GM19240 (cell line): ENCODE measurements around the gene CIB2.
"Not testable (repeated sequence)": the region's sequence is repeated elsewhere in the genome, so short reads cannot be mapped to it uniquely, and the experiment has no call there.

Source experiments
- DNase-seq: peaks from one replicate; pipeline ENCODE4 v3.0.0; 2011; ENCODE audit warnings: low spot score; ENCODE audit not compliant: insufficient read length

Gene CIB2

DNA sequence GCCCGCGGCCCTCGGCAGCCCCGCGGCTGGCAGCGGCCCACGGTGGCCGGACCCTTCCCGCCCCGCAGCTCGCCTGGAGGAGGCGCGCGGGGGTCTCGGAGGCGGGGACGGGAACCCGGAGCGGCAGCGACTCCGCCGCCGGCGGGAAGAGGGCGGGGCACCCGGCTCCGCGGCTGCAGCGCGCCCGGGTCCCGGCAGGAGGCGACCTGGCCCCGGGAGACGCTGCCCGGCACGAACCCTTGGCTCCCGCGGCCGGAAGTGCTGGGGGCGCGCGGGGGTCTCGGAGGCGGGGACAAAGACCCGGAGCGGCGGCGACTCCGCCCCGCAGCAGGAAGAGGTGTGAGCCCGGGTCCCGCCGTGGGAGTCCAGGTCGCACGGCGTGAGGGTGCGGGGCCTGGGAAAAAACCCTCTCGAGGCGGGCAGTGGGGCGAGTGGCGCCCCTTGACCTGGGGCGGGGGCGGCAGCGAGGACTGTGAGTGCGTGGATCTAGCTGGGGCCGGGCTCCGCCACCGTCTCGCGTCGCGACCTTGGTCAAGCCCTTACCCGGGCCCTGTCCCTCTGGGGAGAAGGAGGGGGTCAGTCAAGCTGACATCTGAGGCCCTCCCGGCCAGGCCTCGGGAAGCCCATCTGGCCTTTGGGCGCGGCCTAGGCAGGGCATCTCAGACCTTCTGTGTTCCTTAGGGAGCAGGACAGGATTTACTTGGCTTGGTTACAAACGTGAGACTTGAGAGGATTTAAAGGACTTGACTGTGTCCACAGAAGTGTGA, at the start of gene CIB2:
CIB2 (minus strand) TSS at position 151 of the 767 bp plus-strand sequence. CDS start 230 bp downstream, outside the sequence.
- peak; percentile 76 for DNase-seq

DNA sequence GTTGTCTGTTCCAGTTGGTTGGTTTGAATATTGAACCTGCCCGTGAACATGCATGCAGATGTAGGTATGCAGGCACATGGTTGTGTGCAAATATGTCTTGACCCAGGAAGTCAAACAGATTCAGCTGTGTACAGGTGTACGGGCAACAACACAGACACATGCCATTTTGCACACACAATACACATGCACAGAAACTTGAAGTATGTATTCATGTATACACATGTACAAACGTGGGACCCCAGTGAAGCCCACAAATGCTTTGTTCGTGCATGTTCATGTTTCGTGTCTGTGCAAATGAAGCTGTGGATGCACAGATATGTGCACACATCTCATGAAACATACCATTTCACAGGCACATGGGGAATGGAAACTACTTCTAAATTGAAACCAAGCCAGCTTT, 48.7 kb upstream of the CIB2 start:
- DNase-seq, result no peak

DNA sequence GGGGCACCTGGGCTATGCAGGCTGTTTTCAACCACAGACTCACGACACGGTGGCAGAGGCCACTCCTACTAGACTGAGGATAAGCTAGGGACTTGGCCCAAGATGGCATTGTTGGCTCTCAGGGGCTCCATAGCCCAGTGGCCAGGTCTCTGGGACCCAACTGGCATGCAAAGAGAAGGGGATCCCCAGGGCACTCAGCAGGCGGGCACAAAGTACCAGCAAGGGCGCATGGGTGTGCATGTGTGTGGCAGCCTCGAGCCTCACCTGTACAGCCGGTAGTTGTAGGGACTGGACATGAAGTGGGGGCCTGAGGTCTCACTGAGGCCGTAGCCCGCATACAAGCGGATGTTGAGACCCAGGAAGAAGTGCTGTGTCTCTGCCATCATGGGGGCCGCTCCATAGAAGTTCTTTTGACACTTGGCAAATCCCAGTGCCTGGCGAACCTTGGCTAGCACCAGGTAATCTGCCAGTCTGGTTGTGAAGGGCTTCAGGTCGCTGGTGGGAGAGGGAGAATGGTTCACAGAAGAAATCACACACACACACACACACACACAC, 48.1 kb upstream of the CIB2 start:
- no peak for DNase-seq

DNA sequence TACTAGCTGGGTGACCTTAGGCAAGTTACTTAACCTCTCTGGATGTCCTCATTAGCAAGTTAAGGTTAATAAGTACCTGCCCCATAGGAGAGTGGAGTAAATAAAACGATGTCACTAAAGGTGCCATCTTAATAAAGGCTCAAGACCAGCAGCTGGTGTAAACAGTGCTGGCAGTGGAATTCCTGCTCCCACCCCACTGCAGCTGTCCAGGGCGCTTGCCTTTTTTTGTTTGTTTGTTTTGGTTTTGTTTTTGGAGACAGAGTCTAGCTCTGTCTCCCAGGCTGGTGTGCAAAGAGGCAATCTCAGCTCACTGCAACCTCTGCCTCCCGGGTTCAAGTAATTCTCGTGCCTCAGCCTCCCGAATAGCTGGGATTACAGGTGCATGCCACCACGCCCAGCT, 46.8 kb upstream of the CIB2 start:
- no peak for DNase-seq

DNA sequence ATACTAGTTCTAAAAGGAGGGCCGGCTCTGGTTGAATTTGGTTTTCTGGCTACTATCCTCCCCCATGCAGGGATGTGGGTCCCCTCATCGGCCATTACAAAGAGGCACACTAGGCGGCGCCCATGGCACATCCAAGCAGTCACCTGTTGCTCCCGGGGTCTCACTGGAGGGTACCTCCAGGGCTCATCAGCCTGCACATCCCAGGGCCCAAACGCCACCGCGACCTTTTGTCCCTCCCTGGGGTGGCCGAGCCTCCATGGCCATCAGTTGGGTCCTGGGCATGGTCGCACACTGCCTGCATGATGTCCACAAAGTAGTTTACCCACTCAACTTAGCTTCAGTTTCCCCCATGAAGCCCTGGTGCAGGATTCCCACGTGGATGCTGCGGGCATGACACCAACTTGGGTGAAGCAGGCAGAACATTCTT, 46.2 kb upstream of the CIB2 start:
- DNase-seq, result no peak

DNA sequence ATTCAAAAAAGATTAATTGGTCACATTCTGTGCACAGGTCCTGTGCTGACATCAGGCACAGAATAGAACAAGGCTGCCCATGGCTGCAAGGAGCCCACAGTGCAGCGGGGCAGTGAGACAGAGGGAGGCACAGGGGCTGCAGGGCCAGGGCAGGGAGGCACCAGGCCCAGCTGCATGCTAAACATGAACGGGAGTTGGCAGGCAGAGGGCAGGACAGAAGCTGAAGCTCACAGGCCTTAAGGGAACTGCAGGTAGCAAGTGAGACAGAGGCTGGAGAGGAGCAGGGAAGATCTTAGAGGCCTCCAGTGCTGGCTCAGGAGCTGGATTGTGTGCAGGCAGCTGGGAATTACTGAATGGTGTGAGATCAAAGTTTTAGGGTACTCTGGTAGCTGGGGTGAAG, 44.1 kb upstream of the CIB2 start:
- DNase-seq, result no peak

DNA sequence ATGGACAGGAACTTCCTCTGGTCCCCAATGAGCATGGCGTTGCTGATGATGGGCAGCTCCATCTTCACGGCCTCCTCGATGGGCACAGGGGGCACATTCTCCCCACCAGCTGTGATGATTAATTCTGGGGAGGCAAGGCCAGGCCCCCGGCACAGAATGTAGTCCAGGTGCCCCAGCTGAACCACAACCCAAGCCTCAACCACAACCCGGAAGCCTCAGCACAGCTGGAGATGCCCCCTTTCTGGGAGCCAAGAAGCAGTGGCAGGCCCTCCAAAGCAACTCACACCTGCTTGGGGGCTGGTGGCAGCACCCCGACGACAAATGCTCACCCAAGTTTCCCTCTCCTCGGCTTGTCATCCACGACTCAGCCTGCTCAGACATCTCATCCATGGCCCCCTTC, 43.2 kb upstream of the CIB2 start:
- DNase-seq, result no peak

DNA sequence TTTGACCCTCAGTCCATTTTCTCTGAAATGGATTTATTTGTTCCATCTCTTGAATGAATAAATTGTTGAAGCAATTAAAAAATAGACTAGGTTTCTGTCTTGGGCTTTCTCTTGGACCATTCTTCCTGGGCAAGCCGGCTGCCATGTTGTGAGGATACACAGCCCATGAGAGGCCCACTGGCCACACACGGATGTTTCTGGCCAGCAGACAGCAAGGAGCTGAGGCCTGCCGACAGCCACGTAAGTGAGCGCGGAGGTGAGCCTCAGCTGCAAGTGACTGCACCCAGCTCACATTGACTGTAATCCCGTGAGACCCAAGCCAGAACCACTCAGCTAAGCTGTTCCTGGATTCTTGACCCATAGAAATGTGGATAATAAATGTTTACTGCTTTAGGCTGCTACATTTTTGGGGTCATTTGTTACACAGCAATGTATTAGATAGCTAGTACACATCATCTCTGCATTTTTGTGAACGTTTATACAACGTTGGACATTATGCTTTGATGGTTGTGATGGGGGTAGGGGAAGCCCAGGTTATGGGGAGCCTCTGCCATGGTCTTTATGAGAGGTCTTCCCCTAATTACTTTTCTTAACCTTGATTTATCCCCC, 40.7 kb upstream of the CIB2 start:
- DNase-seq, result no peak

DNA sequence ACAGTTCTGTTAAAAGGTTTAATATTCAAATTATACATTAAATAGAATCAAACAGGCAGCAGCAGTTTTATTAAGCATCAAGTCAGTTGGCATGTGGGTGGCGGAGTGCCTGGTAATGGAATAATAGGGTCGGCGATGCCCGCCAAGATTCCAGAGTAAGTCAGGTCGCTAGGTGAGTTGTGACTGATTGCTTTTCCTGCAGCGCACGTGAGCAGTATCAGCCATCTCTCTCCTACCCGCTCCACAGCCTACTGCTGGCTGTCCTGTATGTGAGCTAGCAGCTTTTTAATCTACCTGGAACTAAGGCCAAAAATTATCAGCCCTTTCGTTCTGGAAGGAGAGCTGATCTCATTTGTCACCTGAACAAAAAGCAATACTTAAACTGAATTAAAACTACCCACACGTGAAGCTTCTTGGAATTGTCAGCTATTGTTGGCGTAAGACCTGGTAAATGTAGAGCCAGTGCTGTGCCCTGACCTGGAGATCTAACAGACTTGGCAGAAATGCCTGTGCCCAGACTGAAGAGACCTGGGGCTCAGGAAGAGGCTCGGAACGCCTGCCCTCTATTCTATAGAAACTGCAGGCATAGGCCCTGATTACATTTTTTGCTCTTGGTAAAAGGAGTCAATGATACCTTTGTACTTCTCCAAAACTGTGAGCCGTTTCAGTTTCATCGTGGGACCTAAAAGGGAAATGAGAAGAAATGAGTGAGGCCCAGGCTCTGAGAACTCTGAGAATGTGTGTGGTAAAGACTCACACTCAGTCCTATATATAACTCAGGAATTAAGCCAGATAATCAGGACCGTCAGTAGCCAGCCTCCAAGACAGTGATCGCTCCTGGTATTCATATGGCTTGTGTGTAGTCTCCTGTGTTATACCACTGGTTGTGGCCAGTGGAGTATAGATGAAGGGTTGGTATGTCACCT, 39.9 kb upstream of the CIB2 start:
- no peak for DNase-seq

DNA sequence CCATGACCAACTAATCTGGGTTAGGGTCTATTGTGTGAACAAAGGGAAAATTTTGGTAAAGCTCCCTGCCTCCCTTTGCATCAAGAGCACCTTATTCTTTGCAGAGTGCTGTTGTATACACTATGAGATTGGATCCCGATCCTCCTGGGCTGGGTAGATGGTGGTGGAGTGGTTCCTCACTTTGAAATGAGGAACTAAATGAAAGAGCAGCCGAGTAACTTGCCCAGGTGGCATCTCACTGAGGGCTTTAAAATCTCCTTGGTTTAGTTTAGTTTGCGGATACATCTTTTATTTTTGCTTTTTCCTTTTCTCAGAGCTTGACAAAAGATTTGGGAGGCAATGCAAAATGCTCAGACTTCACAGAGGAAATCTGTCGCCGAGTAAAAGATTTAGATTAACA, 37.4 kb upstream of the CIB2 start:
- DNase-seq, result no peak

DNA sequence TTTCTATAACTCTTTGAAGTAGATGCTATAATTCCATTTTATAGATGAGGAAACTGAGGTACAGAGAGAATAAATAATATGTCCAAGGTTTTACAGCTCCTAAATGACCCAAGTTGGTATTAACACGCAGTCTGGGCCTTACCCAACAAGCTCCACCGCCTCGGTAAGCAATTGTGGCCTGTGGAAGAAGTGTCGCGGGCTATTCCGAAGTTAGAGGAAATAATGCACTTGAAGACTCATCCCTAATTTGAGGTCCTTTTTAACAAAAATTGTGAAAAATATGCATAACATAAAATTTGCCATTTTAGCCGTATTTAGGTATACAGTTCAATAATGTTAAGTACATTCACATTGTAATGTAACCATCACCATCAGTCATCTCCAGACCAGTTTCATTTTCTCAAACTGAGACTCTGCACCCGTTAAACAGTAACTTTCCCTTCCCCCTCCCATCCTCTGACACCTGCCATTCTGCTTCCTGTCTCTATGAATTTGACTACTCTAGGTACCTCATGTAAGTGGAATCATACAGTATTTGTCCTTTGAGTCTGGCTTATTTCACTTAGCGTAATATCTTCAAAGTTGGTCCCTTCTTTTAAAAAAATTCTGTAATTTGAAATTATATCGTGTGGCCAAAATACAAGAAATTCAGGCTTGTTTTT, 36.1 kb upstream of the CIB2 start:
- no peak for DNase-seq

DNA sequence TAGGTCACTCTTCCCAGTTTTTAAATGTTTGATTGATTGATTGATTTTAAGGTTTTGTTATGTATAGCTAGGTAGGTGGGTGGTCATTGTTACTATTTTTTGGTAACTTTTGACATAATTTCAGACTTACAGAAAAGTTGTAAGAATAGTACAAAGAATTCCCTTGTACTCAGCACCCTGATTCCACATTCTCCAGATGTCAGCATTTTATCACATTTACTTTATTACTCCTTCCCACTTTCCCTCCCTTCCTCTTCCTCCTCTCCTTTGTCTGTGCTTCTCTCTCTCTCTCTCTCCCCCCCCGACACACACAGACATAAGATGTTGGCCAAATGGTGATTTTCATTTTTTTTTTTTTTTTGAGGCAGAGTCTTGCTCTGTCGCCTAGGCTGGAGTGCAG, 32.8 kb upstream of the CIB2 start:
- no peak for DNase-seq

DNA sequence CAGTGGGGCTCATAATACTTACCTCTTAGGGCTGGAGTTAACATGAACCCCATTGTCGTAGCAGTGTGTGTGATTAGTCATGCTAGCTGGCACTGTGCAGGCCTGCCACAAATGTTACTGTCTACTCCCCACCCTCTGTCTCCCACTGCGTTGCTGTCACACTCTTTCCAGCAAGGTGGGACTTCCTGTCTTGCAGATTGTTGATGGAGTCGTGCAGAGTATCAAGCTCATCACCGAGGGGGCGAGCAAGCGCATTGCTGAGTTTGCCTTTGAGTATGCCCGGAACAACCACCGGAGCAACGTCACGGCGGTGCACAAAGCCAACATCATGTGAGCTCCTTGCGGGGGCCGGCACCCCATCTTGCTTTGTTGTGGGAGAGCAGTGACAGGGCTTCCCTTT, 30.8 kb upstream of the CIB2 start:
- DNase-seq, result no peak

DNA sequence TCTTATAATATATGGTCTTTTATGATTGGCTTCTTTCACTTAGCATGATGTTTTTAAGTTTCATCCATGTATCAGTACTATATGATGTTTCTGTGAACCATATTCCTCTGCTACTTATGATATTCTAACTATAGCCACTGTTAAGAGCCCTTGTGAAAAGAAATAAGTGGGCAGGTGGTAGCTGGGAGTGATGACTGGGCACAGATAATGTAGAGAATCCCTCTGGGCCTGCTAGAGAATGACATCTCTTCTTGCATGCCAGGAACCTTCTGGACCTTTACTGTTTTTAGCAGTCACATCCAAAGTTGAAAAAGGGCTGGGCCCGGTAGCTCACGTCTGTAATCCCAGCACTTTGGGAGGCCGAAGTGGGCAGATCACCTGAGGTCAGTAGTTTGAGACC, 28.1 kb upstream of the CIB2 start:
- DNase-seq, result no peak

DNA sequence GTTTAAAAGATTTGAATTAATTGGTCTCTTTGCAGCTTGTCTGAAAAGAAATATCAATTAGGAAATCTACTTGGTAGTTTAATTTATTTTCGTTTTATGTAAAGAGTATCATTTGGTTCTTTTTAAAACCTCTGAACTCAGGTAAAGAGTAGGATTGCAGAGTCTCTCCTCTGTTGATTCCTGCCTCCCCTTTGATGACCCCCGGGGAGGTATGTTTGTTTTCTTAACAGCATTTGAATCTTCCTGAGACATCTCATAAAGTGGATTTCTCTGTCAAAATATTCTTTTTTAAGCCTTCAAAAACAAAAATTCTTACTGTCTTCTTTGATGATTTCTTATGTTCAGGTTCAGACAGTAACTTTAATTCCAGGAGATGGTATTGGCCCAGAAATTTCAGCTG, 26.0 kb upstream of the CIB2 start:
- DNase-seq, result no peak

DNA sequence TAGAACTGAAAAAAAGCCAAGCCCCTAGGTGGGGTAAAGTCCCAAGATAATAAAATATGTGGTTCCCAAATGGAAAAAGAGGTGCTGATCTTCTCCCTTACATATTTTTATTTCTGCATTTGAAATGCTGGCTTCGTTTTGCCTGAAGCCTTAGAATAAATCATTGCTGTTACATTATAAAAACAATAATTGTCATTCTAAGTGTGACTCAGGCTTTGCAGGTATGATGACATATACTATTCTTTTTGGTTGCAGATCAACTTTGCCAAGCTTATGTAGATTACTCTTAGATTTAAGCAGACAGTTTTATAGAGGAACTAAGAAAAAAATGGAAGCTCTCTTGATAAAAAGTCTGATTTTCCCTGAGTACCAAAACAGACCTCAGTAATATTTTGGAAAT, 25.4 kb upstream of the CIB2 start:
- DNase-seq, result no peak

DNA sequence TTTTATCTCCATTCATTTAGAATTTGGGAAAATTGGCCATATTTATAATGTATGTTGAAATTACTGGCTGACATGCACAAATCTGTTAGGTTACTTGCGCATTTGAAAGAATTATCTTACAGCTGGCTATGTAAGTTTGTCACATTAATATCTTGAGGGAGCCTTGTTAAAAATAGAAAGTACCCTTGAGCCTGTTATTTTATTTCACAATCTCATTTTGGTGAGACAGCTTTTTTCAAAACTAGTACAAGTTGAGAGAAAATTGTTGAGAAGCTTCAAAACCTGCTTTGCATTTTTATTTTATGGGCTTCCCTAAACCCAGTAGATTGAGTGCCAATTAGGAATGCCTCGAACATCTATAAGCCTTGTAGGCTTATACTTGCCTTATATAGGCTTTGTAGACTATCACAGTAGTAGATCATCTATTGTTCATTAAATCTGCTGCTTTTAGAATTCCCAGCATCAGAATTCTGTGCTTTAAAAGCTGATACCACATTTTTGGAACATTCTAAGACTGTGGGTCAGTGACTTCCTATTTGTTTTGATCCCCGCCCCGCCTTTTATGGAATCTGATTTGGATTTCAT, 24.2 kb upstream of the CIB2 start:
- DNase-seq, result no peak

DNA sequence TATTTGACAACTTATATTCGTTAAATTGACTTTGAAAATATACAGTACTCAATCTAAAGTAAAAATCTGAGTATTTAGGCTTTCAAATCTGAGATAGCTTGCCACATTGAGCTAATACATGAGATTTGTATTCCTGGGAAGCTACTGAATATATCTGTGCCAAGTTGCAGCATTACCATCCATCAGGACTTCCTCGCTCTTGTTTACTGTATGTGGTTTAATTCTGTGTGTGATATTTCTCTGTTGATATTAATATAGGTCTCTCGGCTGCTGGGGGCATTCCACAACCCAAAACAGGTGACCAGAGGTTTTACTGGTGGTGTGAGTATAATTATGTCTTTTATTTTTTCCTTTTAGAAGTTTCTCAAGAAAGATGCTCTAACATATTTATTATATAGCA, 23.7 kb upstream of the CIB2 start:
- DNase-seq, result no peak

DNA sequence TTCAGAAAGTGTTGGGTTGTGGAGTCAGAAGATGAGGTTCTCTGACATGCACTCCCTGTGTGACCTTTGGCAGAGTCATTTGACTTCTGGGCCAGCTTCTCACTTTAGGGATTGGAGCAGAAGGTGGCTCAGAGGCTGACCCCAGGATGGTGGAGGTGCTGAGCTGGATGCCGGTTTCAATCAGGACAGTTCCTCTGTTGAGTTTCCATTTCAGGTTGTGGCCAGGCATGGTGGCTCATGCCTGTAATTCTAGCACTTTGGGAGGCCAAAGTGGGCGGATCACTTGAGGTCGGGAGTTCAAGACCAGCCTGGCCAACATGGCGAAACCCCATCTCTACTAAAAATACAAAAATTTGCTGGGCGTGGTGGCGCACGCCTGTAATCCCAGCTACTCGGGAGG, 19.8 kb upstream of the CIB2 start:
- not testable (repeated sequence) for DNase-seq

DNA sequence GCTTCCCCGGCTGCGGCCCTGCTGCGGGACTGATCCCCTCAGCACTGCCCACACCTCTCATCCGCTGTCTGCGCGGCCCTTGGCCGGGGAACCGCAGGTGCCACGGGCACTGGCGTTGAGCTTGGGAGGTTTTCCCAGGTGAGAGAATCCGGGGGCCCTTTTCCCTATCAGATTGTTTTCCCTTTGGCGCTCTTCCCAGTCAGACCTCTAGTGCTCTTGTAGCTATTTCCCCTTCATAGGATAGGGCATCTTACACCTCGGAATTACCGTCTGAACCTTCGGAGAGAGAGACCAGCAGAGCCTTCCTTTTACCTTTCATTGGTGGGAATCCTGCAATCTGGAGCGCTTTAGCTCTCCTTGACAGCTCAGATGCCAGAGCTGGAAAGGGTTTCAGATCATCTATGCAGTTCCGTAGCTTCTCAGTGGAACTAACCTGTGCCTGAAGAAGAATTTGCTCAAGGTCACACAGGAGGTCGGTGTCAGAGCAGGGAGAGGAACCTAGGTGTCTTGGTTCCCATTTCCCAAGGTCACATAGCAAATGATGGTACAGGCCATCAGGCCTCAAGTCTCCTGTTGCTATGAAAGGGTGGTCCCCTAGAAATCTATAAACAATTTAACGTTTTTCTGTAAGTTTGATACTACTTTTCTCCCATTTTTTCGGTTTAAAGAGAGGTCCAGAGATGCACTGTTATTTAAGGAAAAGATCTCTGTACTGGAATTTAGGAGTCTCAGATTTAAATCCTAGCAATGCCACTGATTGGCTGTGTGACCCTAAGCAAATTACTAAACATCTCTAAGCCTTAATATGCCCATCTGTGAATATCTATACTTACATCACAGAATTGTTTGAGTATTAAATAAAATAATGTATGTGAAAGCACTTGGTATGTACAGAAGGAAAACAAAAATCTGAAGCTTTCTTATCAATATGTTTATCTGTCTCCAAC, 18.8 kb upstream of the CIB2 start:
- no peak for DNase-seq
